ENCODE data around the gene FAM180A.
"Not testable (repeated sequence)": the region's sequence is repeated elsewhere in the genome, so short reads cannot be mapped to it uniquely, and the experiment has no call there.

Gene FAM180A

GRCh38 chr7:135742371-135742770 lies 6.2 kb downstream of the FAM180A start:
- in situ Hi-C loops (cut with HindIII; ENCODE audit: low sequenced_read_pairs), result loop anchor here (5.0 kb wide), 1 partner anchor 50 kb away; no protein-coding TSS in a partner anchor

GRCh38 chr7:135741905-135742304 lies 6.7 kb downstream of the FAM180A start:
- in situ Hi-C loops (cut with HindIII; ENCODE audit: low sequenced_read_pairs), result loop anchor here (5.0 kb wide), 1 partner anchor 50 kb away; no protein-coding TSS in a partner anchor

GRCh38 chr7:135740889-135741288 lies 7.7 kb downstream of the FAM180A start:
- in situ Hi-C loops (cut with HindIII; ENCODE audit: low sequenced_read_pairs), result loop anchor here (5.0 kb wide), 1 partner anchor 49 kb away; no protein-coding TSS in a partner anchor

GRCh38 chr7:135737306-135737647 lies 11.3 kb downstream of the FAM180A start:
- in situ Hi-C loops (cut with HindIII; ENCODE audit: low sequenced_read_pairs), result not testable (repeated sequence)

GRCh38 chr7:135736586-135737305 lies 11.9 kb downstream of the FAM180A start:
- in situ Hi-C loops (cut with HindIII; ENCODE audit: low sequenced_read_pairs), result no loop called here

- in situ Hi-C loops (cut with HindIII; ENCODE audit: low sequenced_read_pairs), result no loop called here
Measured at GRCh38 chr7:135734343-135734689, 14.3 kb downstream of the FAM180A start.

GRCh38 chr7:135733603-135734342 lies 14.8 kb downstream of the FAM180A start:
- in situ Hi-C loops (cut with HindIII; ENCODE audit: low sequenced_read_pairs), result no loop called here

GRCh38 chr7:135731131-135731530 lies 17.5 kb downstream of the FAM180A start:
- in situ Hi-C loops (cut with HindIII; ENCODE audit: low sequenced_read_pairs), result no loop called here

- in situ Hi-C loops (cut with HindIII; ENCODE audit: low sequenced_read_pairs), result no loop called here
Measured at GRCh38 chr7:135729230-135729629, 19.4 kb downstream of the FAM180A start.

GRCh38 chr7:135728136-135728669 lies 20.4 kb downstream of the FAM180A start, which contains the start of gene SLC13A4:
SLC13A4 (minus strand) TSS chr7:135728186; CDS start chr7:135727496, 690 bp downstream.
- in situ Hi-C loops (cut with HindIII; ENCODE audit: low sequenced_read_pairs), result no loop called here

GRCh38 chr7:135726911-135727673 lies 21.5 kb downstream of the FAM180A start:
- in situ Hi-C loops (cut with HindIII; ENCODE audit: low sequenced_read_pairs), result no loop called here

GRCh38 chr7:135726276-135726788 lies 22.3 kb downstream of the FAM180A start:
- in situ Hi-C loops (cut with HindIII; ENCODE audit: low sequenced_read_pairs), result no loop called here

- in situ Hi-C loops (cut with HindIII; ENCODE audit: low sequenced_read_pairs), result no loop called here
Measured at GRCh38 chr7:135723411-135723810, 25.2 kb downstream of the FAM180A start.

GRCh38 chr7:135721198-135721820 lies 27.3 kb downstream of the FAM180A start:
- in situ Hi-C loops (cut with HindIII; ENCODE audit: low sequenced_read_pairs), result no loop called here

GRCh38 chr7:135719688-135720087 lies 28.9 kb downstream of the FAM180A start:
- in situ Hi-C loops (cut with HindIII; ENCODE audit: low sequenced_read_pairs), result no loop called here

GRCh38 chr7:135718794-135719437 lies 29.7 kb downstream of the FAM180A start:
- in situ Hi-C loops (cut with HindIII; ENCODE audit: low sequenced_read_pairs), result no loop called here

- in situ Hi-C loops (cut with HindIII; ENCODE audit: low sequenced_read_pairs), result no loop called here
Measured at GRCh38 chr7:135718219-135718618, 30.4 kb downstream of the FAM180A start.

- in situ Hi-C loops (cut with HindIII; ENCODE audit: low sequenced_read_pairs), result no loop called here
Measured at GRCh38 chr7:135717693-135718092, 30.9 kb downstream of the FAM180A start.

- in situ Hi-C loops (cut with HindIII; ENCODE audit: low sequenced_read_pairs), result no loop called here
Measured at GRCh38 chr7:135716677-135717238, 31.9 kb downstream of the FAM180A start.

- in situ Hi-C loops (cut with HindIII; ENCODE audit: low sequenced_read_pairs), result no loop called here
Measured at GRCh38 chr7:135715673-135716072, 32.9 kb downstream of the FAM180A start.
